HG02588 (cell line): ENCODE results near the gene TTYH3.
"Not testable (repeated sequence)": the region's sequence is repeated elsewhere in the genome, so short reads cannot be mapped to it uniquely, and the experiment has no call there.

Experiments used
- ATAC-seq: cut with Tn5 transposase; IDR thresholded peaks from one replicate; pipeline ENCODE4 v1.9.1; 2021; ENCODE audit warnings: mild to moderate bottlenecking, moderate library complexity; ENCODE audit not compliant: unreplicated experiment

TTYH3 gene, protein sequence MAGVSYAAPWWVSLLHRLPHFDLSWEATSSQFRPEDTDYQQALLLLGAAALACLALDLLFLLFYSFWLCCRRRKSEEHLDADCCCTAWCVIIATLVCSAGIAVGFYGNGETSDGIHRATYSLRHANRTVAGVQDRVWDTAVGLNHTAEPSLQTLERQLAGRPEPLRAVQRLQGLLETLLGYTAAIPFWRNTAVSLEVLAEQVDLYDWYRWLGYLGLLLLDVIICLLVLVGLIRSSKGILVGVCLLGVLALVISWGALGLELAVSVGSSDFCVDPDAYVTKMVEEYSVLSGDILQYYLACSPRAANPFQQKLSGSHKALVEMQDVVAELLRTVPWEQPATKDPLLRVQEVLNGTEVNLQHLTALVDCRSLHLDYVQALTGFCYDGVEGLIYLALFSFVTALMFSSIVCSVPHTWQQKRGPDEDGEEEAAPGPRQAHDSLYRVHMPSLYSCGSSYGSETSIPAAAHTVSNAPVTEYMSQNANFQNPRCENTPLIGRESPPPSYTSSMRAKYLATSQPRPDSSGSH

DNA sequence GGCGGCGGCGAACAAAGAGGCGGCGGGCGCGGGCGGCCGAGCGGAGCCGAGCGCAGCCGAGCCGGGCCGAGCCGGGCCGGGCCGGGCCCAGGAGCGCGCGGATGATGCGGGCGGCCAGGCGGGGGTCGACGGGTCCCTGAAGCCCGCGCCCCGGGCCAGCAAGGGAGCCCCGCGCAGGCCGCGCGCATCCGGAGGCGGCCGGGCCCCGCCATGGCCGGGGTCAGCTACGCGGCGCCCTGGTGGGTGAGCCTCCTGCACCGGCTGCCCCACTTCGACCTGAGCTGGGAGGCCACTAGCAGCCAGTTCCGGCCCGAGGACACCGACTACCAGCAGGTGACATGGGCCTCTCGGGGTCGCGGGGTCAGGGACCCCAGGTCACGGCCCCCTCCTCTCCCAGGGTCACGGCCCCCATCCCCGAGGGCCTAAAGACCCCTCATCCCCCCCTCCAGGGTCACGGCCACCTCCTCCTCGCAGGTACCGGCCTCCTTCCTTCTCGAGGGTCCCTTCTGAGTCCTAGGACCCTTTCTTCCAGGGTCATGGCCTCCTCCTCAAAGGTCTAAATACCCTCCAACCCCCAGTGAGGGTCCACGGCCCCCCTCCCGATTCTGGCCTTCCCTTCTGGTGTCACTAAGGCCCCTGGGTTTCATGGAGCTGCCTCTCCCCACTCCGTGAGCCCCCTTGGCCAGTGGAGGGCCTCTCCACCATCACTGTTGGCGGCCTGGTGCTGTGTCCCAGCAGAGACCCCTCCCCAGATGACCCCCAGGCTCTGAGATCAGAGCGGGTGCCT lies at the start of gene TTYH3:
TTYH3 (plus strand) TSS at position 41 of the 787 bp plus-strand sequence; CDS start at position 211, 170 bp downstream.
- ATAC-seq, result no peak

GRCh38 chr7:2582006-2582735 lies 49.6 kb upstream of the TTYH3 start:
- no peak for ATAC-seq

DNA sequence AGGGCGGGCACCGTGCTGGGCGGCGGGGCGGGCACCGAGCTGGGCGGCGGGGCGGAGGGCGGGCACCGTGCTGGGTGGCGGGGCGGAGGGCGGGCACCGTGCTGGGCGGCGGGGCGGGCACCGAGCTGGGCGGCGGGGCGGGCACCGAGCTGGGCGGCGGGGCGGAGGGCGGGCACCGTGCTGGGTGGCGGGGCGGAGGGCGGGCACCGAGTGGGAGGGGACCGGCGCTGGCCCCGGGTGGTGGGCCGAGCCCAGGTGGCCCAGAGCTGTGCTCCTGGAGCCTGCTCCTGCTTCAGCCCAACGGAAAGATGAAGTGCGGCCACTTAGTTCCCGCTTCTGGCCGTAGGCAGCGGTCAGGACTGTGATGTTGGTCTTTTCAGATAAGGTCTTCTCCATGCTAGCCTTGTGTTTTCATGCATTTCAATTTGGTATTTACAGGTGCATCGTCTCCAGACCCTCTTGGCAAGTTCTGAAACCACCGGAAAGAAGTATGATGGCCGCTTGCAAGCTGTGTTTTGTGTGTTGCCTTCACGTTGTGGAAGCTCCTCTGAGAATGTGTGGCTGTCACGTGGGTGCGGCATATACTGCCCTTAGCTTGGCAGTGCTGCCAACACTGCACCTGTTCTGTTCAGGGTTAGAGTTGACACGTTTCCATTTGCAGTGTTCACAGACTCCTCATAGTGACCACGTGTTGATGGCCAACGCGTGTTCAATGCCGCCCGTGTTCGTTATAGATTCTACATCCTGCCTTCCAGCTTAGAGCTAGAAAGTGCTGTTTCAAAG lies 47.8 kb upstream of the TTYH3 start:
- no peak for ATAC-seq

GRCh38 chr7:2585446-2585845 lies 46.3 kb upstream of the TTYH3 start:
- no peak for ATAC-seq

GRCh38 chr7:2586326-2587020 lies 45.3 kb upstream of the TTYH3 start:
- no peak for ATAC-seq

GRCh38 chr7:2587134-2587533 lies 44.7 kb upstream of the TTYH3 start:
- ATAC-seq, result no peak

GRCh38 chr7:2587778-2588177 lies 44.0 kb upstream of the TTYH3 start:
- no peak for ATAC-seq

- no peak for ATAC-seq
These were observed 42.4 kb upstream of the TTYH3 start for GRCh38 chr7:2589341-2589740.

- ATAC-seq, result not testable (repeated sequence)
These were observed 41.8 kb upstream of the TTYH3 start for GRCh38 chr7:2589941-2590340.

DNA sequence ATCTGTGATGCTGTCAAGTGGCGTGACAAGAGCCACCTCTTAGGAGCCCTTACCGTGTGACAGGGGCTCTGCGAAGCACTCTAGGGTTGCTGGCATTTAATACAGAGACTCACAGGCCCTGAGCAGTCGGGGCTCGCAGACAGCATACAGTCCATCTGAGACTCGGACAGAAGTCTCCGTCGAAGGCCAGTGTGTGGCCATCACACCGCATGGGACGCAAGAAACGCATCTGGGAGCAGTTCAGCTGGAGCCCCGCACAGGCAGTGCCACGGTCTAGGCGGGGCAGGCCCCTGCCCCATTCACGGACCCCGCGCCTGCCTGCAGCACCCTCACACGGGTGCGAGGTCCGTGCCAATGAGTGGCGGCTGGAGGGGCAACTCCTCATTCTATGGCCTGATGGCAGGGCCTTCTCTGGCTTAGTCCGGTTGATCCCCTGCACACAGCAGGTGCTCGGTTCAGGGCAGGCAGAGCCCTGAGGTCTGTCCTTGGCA lies 39.4 kb upstream of the TTYH3 start:
- no peak for ATAC-seq

DNA sequence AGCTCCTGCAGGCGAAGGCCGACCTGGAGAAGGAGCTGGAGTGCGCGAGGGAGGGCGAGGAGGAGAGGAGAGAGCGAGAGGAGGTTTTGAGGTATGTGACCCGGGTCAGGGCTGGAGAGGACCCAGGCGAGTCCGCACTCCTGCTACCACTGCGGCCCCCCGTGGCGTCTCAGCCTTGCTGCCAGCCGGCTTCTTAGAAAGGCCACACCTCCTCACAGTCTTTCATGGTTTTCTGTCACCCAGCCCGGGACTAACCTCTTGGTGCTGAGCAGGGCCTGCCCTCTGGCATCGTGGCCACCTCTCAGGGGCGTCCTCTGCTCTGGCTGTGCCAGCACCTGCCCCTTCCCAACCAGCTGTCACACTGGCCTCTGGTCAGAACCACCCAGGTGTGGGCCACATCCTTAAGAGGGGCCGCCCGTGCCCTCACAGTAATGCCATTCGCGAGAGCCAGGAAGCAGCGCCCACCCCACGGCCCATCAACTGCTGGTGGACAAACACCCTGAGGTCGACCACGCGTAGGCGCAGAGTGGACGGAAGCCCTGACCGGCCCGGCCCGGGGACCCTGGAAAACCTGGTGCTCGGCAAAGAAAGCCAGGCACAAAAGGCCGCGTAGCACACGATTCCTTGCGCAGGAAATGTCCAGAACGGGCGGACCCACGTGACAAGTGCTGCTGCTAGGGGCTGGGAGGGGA lies 38.6 kb upstream of the TTYH3 start:
- no peak for ATAC-seq

DNA sequence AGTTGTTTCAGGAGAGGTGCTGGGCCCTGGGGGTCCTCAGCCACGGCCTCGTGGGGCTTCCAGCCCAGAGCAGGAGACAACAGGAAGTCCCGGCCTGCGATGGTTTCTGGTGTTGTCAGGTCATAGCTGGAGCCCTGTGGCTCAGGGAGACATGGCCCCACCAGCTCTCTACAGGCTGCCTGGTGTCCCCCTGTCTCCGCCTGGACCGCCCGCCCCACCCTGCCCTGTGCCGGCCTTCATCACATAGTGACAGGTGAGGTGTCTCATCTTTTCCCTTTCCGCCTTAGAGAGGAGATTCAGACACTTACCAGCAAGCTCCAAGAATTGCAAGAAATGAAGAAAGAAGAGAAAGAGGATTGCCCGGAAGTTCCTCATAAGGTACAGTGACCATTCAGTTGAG lies 37.2 kb upstream of the TTYH3 start:
- no peak for ATAC-seq

- no peak for ATAC-seq
These were observed 36.4 kb upstream of the TTYH3 start for GRCh38 chr7:2595258-2595860.

GRCh38 chr7:2596464-2597272 lies 35.1 kb upstream of the TTYH3 start:
- no peak for ATAC-seq

GRCh38 chr7:2597273-2597640 lies 34.5 kb upstream of the TTYH3 start:
- no peak for ATAC-seq

- no peak for ATAC-seq
These were observed 33.5 kb upstream of the TTYH3 start for GRCh38 chr7:2598154-2598823.

- ATAC-seq, result no peak
These were observed 30.7 kb upstream of the TTYH3 start for GRCh38 chr7:2601065-2601464.
